Right renal pelvis (tissue), 4 donors: ENCODE data around the gene EMSY. TPM values are rescaled to one million over a fixed set of nuclear protein-coding genes. Genes with fewer than 3 reads are reported as not detected.

Experiments
- DNase-seq, 4 donors: peaks; one replicate each; pipeline ENCODE4 v3.0.0-alpha.2; 2013; ENCODE audit warnings: low read depth in 4 of 4, low spot score in 3 of 4, missing footprints in 1 of 4
- polyA plus RNA-seq, 4 donors: library from polyadenylated mRNA; unstranded; fragments of 120-200 nt; gene quantifications; one replicate each; pipeline ENCODE4 v1.2.1, GENCODE V29; 2013; ENCODE audit not compliant: insufficient read length in 4 of 4

Gene EMSY
- polyA plus RNA-seq, 4 donors: 24.8 to 28.8 (median 27.1) TPM

DNA sequence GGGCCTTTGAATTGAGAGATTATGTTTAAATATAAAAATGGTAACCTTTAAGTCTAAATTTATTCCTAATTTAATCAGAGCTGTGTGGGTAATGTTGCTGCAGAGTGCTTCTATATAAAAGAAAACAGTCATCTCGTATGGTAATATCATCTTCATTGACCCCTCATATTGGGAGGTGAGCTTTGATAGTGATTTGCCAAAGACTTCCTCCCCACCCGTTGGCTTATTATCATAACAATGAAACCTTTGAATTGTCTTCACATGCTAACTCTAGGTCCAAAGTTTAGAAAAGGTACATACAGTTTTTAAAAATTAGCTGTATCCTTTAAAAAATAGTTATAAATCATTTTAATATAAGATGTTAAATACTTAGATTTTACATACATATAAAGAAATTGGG, 3.7 kb downstream of the EMSY start:
- no peak for DNase-seq

DNA sequence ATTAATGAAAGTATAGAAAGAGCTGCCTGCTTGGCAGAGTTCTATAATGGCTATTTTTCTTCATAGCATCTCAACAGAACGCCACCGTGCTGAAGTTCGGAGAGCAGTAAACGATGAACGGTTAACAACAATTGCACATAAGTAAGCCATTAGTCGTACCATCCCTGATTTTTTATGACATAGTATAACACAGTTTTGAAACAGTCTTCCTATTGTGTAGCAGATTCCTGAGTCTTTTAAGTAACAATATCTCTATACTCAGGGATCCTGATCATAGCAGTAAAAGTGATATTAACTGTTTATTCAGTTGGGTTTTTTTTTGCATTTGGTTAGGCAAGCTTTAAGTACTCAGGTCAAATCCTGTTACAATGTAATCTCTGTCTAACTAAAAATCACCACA, 8.4 kb downstream of the EMSY start:
- DNase-seq: no peak

DNA sequence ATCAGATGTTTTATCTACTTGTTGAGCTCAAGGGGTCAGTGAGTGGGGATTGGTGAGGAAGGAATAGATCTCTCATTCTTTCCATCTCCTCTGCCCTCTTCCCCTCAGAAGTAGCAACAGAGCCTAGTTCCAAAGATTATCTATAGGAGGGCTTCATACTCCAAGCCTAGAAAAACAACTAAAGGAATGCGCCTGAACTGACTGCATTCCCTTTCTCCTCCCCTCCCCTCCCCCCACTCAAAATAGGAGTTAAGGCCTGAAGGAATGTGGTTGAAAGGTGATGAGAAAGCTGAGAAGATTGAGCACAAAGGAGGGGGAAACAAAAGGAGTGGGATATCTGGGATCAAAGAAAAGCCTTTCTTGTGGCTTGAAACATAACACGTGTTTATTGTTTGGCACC, 10.5 kb downstream of the EMSY start:
- peak in 2 of 4 donors; percentile 47 to 67 for DNase-seq

DNA sequence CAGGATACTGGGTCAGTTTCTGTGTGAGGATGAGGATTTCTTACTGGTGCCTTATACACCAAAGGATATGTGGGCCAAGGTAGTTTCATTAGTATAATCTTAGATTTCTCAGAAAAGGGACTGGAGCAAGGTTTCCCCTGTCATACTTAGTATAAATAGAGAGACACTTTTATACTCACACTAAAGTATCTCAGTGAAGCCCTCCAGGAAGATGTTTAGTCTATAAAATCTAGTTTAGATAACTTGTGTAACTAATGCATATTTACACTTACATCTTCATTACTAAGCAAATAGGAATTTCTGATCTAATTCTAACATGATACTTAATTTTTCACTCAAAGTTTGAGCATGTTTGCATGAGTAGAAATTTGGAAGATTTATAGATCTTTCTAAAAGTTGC, 11.1 kb downstream of the EMSY start:
- DNase-seq: no peak

DNA sequence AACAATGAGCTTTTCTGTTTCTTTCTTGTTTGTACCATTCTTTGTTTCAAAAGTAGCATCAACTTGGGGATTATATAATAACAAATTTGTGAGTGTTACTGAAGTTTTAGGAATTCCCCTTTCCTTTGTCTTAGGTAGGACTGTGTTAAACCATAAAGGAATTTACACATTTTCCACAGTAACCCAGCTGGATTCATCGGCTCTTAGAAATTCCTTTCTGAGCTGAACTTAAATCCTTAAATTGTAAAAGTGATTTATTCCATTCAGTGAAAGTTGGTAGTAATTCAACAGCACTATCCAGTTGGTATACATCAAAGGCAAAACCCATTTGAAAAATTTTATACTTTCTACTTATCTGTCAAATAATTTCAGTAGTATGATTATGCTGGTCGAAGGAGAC, 11.8 kb downstream of the EMSY start:
- no peak for DNase-seq

DNA sequence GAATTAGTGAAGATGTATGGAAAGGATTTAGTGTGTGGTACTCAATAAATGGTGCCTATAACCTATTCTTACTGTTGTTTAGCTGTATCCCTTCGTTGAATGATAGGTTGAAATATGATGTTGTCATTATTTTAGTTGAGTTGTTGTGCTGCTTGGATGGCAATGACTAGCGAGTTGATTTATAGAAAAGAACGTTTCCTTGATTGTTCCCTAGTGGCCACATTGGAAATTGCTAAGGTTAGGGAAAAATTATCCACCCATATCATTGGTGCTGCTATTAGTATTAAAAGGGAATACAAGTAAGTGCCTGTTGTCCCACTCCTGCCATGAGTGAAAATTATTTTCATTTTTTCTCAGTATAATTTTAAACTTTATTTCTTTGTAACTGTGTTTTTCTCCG, 14.5 kb downstream of the EMSY start:
- no peak for DNase-seq

DNA sequence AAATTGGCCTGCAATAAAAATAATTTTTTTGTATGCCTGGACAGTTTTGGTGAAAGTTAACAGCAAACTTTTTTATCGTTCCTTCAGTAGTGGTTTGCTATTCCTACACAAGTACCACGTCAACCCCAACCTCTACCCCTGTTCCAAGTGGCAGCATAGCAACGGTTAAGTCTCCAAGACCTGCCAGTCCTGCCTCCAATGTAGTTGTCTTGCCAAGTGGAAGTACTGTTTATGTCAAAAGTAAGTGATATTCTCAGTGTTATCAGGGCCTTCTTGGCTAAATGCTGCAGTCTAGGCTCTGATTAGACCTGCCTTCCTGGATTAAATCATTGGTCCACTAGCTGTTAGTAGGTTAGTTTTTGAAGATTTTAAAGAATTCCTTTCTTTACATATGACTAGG, 15.0 kb downstream of the EMSY start:
- no peak for DNase-seq

DNA sequence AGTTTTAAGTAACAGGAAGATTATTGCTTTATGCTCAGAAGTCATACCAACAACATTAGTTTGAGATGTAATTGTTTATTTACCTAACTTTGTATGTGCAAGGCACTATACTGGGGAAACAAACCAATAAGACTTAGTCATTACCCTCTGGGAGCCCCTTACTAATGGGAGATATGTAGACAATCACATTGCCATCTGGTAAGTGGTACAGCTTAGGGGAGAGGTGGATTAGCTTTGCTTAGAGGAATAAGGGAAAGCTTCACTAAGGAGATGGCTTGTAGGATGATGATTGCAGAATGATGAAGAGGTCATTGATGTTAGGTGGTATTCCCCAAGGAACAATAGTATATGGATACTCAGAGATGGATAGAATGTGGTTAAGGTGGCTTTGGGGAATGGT, 17.5 kb downstream of the EMSY start:
- no peak for DNase-seq

DNA sequence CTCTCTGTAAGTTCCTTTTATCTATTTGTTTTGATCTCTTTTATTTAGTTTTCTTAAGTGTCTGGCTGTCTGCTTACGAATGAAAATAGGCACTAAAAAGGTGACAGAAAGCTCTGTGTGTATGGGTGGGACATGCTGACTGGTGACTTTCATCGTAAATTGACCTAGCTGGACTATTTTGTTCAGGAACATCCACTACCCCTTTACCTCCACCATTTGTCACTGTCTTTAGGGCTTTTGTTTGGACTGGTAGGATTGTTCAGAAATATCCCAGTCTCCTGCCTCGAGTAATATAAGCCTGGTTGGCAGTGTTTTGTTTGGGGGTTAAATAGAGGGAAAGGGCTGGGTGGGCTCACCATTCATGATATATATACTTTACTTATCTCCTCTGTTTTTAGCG, 20.9 kb downstream of the EMSY start:
- DNase-seq: no peak

DNA sequence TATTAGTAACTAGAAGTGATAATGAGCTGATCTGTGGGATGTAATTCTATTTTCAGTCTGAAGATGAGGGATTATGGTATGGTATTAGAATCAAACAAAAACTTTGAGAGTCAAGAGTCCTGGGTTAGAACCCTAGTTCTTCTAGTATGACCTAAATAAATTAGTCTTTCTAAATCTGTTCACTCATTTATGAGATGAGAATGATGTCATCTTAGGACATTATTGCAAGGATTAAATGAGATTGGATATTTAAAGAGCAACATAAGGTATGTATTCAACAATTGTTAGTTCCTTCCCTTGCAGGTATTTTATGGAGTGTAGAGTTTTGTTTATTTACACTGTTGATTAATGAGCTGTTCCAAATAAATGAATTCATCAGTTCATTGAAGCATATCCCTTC, 21.8 kb downstream of the EMSY start:
- no peak for DNase-seq

DNA sequence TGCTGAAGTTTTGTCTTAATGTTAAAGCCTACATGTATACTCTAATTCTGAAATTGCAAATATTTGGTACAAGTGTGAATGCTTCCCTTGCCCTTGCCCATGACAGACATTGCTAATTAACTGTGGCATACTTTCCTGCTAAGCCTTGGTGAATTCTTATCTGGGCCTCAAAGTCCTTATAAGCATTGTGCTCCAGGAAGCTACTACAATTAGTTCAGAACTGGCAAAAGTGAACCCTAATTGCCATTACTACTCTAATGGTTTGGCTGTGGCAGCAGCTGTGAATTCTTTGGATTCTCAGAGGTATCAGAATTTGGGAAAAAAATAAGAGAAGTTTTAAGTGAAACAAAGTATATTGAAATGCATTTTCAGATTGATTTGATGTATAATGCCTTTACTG, 24.3 kb downstream of the EMSY start:
- DNase-seq: no peak

DNA sequence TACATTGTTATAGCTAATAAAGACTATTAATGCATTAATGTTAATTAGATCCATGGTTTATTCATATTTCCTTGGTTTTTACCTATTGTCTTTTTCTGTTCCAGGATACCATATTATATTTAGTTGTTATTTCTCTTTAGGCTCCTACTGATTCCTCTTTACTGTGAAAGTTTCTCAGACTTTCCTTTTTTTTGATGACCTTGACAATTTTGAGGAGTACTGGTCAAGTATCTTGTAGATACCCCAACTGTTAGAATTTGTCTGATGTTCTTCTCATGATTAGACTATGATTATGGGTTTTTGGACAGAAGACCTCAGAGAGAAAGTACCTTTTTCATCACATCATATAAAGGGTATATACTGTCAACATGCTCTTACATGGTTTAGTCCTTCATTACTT, 26.6 kb downstream of the EMSY start:
- no peak for DNase-seq

DNA sequence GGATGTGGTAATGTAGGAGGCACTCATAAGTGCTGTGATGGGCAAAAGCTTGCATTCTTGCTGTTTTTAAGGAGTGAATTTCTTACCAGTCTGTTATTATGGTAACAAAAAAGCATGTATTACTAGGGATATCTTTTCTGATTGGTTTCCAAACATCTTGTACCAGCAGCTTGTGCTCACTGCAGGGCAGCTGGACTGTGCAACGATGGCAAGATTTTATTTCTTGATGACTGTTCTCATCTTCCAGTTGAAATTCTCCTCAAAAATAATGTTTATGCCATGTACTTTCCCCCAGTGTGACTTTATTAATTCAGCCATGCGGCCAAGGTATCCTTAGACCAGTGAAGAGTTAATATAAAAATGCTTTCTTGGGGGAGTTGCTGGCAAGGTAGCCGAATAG, 35.4 kb downstream of the EMSY start:
- DNase-seq: no peak

DNA sequence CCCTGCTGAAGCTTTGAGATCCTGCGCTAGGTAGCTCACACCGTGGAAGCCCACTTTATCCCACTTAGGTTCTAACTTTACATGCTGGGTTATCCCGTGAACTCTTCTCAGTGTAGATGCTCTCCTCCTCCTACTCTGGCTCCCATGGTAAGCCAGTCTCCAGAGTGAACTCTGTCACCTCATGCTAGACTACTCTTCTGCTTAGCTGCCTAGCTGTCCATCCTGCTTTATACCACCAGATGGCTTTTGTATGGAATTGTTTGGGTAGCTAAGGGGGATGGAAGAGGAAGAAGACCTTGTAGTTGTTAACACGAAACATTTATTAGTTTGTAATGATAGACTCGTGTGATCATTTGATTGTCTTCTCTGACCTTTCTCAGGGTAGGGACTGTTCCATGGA, 46.8 kb downstream of the EMSY start:
- no peak for DNase-seq

DNA sequence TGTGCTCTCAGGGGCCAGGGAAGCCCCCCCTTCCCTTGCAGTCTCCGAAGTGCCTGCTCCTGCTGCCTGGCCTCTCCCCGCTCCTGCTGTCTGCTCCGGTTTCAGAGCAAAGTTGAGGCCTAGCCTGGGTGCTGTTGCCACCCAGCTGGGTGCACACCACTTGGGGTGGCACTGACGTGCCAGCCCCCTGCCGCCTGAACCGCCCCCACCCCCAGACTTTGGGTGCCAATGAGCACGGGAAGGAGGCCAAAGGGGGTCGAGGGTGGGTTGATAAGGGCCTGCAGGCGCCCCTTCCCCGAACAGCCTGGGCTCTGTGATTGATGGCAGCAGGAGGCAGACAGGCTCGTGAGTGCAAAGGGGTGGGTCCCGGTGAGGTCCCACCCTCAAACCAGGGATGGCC, 48.2 kb downstream of the EMSY start:
- DNase-seq: no peak

DNA sequence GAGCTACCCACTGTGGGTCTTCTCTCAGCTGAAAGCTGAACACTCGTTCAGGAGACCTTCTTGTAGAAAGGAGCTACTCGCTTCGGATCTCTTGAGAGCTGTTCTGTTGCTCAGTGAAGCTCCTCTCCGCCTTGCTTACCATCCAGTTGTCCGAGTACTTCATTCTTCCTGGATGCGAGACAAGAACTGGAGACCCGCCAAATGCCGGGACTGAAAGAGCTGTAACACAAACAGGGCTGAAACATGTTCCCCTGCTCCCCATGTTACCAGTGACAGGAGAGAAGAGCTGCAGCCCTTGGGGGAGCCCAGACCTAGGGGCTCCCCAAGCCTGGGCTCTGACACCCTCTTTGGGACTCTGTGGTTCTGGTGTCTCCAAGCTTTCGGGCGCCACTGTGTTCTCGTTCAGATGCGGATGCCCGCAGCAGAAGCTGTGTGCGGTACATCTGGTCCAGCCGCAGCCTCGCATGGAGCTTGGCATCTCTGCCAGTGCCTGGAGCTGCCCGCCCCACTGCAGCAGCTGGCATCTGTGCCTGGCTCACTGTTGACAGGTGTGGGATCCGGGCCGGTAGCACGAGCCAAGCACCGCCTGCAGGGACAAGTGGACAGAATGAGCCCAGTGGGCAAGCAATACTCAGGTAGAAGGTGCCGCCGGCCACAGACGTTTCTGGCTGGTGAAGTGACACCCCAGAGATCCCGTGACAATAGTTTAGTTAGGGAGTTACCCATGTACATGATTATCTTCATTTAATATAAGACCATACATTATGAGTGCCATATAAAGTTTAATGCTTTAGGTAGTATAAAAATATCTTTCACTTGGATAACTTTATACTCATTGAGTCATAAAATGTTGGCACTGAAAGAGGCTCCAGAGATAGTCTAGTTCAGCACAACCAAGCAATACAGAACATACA, 49.1 kb downstream of the EMSY start:
- DNase-seq: no peak

DNA sequence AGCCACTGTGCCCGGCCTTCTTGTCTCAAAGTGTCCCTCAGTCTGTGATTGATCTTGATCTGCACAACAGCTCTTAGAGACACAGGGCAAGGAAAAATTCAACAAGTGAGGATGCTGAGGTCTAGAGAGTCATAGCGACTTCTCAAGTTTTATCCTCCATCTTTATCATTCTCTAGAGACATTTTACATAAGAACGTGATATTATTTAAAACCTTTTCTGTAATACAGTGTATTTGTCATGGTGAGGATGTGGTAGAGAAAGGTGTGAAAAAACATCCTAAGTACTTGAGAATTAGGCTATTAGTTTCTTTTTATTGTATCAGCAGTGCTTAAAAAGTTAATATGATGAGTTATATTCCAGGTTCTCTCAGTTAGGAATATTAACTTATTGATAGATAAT, 50.2 kb downstream of the EMSY start:
- DNase-seq: no peak

DNA sequence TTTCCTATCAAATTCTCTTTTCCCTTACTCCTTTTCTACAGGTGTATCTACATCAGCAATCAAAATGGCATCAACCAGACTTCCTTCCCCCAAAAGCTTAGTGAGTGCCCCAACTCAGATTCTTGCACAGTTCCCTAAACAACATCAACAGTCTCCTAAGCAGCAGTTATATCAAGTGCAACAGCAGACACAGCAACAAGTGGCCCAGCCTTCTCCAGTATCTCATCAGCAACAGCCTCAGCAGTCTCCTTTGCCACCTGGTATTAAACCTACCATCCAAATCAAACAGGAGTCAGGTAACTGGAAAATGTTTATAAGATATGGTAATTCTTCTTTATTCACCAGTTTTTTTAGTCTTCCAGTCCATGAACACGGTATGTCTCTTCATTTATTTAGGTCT, 51.4 kb downstream of the EMSY start:
- no peak for DNase-seq

DNA sequence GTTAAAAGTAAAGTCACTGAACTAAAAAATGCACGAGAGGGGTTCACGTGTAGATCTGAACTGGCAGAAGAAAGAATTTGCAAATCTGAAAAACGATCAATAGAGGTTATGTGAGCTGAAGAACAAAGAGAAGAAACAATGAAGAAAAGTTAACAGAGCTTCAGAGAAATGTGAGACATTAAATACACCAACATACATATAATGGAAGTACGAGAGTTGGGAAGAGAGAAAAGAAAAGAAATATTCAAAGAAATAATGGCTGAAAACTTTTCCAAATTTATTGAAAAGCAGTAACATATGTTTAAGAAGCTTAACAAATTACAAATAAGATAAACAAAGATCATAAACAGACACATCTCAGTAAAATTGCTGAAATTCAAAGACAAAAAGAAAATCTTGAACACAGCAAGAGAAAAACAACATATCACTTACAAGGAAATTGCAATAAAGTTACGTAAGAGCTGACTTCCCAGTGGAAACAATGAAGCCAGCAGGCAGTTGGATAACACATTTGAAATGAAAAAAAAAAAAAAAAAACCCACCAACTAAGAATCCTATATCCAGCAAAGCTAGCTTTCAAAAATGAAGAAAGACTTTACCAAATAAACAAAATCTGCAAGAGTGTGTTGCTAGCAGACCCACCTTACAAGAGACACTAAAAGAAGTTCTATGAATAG, 56.8 kb downstream of the EMSY start:
- DNase-seq: no peak

DNA sequence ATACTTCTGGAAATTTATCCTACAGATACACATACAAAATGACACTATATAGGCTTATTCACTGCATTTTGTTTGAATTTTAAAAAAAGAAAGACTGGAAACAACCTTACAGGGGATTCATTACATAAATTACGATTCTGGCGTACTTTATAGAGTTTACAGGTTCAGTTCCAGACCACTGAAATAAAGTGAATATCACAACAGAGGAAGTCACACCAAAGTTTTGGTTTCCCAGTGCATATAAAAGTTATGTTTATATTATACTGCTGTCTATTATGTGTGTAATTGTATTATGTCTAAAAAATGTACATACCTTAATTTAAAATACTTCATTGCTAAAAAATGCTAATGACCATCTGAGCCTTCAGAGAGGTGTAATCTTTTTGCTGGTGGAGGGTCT, 62.0 kb downstream of the EMSY start:
- no peak for DNase-seq

DNA sequence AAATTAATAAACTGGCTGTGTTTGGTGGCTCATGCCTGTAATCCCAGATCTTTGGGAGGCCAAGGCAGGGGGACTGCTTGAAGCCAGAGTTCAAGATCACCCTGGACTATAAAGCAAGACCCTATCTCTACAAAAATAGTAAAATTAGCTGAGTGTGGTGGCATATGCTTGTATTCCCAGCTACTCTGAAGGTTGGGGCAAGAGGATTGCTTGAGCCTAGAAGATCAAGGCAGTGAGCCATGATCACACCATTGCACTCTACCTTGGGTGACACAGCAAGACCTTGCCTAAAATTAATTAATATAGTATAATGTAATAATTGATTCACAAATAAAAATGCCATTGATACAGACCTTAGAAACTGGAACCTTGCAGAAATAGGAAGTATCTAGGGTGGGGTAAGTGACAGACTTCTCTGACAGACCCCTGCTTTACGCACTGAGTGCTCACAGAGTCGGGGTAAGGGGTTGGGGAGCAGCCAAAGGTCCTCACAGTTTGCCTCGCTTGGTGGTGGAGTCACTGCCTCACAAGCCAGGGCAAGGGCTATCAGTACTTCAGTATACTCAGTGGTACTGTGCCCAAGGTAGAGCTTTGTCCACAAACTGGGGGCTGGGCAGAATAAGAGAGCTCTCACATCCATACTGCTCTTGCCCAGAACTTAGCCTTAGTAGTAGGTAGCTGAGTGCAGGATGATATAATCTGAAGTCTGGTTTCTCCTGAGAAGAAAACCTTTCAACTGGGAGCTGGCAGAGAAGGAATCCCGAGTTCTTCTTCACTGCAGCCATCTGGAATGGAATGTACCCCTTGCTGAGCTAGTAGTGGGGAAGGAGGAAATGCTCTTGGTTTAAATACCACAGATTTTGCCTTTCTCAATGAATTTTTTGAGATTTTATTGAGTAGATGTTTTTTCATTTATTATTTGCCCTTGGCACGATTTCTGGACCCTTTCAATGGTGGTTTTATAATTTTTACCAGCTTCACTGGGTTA, 65.5 kb downstream of the EMSY start:
- no peak for DNase-seq
